GM19043 (cell line): ENCODE measurements around the gene SOCS7.

Experiments used
- ATAC-seq: cut with Tn5 transposase; IDR thresholded peaks from one replicate; pipeline ENCODE4 v1.9.1; 2021; ENCODE audit warnings: low read depth; ENCODE audit not compliant: unreplicated experiment

Gene SOCS7

GRCh38 chr17:38336838-38337237 lies 14.8 kb upstream of the SOCS7 start:
- no peak for ATAC-seq

- ATAC-seq, result no peak
Observed at GRCh38 chr17:38338053-38338452, 13.6 kb upstream of the SOCS7 start.

GRCh38 chr17:38338535-38338934 lies 13.1 kb upstream of the SOCS7 start:
- ATAC-seq, result no peak

- ATAC-seq, result no peak
Observed at GRCh38 chr17:38339891-38340290, 11.8 kb upstream of the SOCS7 start.

GRCh38 chr17:38341035-38341721 lies 10.5 kb upstream of the SOCS7 start:
- ATAC-seq, result no peak

- no peak for ATAC-seq
Observed at GRCh38 chr17:38342886-38343607, 8.6 kb upstream of the SOCS7 start.

GRCh38 chr17:38343608-38344419 lies 7.8 kb upstream of the SOCS7 start, which contains the start of gene GPR179:
Gene GPR179, minus strand, starts transcription at chr17:38343956. Its CDS starts 167 bp downstream, at chr17:38343789.
- no peak for ATAC-seq

GRCh38 chr17:38344420-38344745 lies 7.3 kb upstream of the SOCS7 start:
- no peak for ATAC-seq

GRCh38 chr17:38345743-38346142 lies 5.9 kb upstream of the SOCS7 start:
- ATAC-seq, result no peak

- peak; percentile 44 for ATAC-seq
Observed at GRCh38 chr17:38349097-38349730, 2.4 kb upstream of the SOCS7 start.

- ATAC-seq, result no peak
Observed at GRCh38 chr17:38350035-38350434, 1.6 kb upstream of the SOCS7 start.

- peak; percentile 11 for ATAC-seq
Observed at GRCh38 chr17:38352245-38353085, 821 bp downstream of the SOCS7 start.

GRCh38 chr17:38353086-38353604 lies 1.5 kb downstream of the SOCS7 start:
- no peak for ATAC-seq

GRCh38 chr17:38353668-38354067 lies 2.0 kb downstream of the SOCS7 start:
- no peak for ATAC-seq

GRCh38 chr17:38354466-38354865 lies 2.8 kb downstream of the SOCS7 start:
- ATAC-seq, result no peak

- no peak for ATAC-seq
Observed at GRCh38 chr17:38355251-38355650, 3.6 kb downstream of the SOCS7 start.

- ATAC-seq, result no peak
Observed at GRCh38 chr17:38357486-38358123, 6.0 kb downstream of the SOCS7 start.

- ATAC-seq, result no peak
Observed at GRCh38 chr17:38358586-38359513, 7.2 kb downstream of the SOCS7 start.
